GM12865 (cell line): ENCODE measurements around the gene HDC.

Experiments used
- DNase-seq: peaks from one replicate; pipeline ENCODE4 v3.0.0; 2010; ENCODE audit warnings: low read depth
- H3K4me3 ChIP-seq: 2 replicates; pipeline ENCODE4 v1.5.1; 2011; ENCODE audit warnings: mild to moderate bottlenecking, low read depth, low read length, control low read depth
- CTCF ChIP-seq: IDR thresholded peaks from 2 replicates; pipeline ENCODE4 v1.5.1; 2011; ENCODE audit warnings: low read length, control low read depth, low read depth, inconsistent platforms; ENCODE audit not compliant: insufficient read depth; ENCODE audit errors: missing control alignments

The HDC gene

GRCh38 chr15:50265620-50266019, at the start of gene HDC:
HDC (minus strand) TSS chr15:50265726; CDS start chr15:50265623, 103 bp downstream.
- no peak for TF ChIP-seq CTCF
- no peak for DNase-seq
- no peak within 1 kb of the TSS for H3K4me3 ChIP-seq

- no peak for TF ChIP-seq CTCF
- no peak overlapping the region for H3K4me3 ChIP-seq
- DNase-seq = no peak
These were observed 47.1 kb upstream of the HDC start for GRCh38 chr15:50312636-50313035.

- no peak overlapping the region for H3K4me3 ChIP-seq
- no peak for TF ChIP-seq CTCF
- no peak for DNase-seq
These were observed 42.3 kb upstream of the HDC start for GRCh38 chr15:50307799-50308198.

GRCh38 chr15:50304836-50305235, 39.3 kb upstream of the HDC start:
- no peak for DNase-seq
- no peak overlapping the region for H3K4me3 ChIP-seq
- TF ChIP-seq CTCF = no peak

GRCh38 chr15:50302581-50302980, 37.1 kb upstream of the HDC start:
- no peak for TF ChIP-seq CTCF
- no peak overlapping the region for H3K4me3 ChIP-seq
- DNase-seq = no peak

- H3K4me3 ChIP-seq = no peak overlapping the region
- DNase-seq = no peak
- no peak for TF ChIP-seq CTCF
These were observed 32.8 kb upstream of the HDC start for GRCh38 chr15:50298340-50298739.

- H3K4me3 ChIP-seq = no peak overlapping the region
- no peak for DNase-seq
- no peak for TF ChIP-seq CTCF
These were observed 30.4 kb upstream of the HDC start for GRCh38 chr15:50295966-50296365.
